Colonic mucosa (tissue), 4 donors: ENCODE results near the gene CDKN1A. TPM values are rescaled to one million over a fixed set of nuclear protein-coding genes. Genes with fewer than 3 reads are reported as not detected.
A peak's percentile ranks its signal among the peaks of the same experiment; 100 is the strongest.

Experiments used
- DNase-seq: peaks from one replicate; pipeline ENCODE4 v3.0.0-alpha.2; 2020
- H3K27ac ChIP-seq: fragments of 200-600 bp; one replicate; pipeline ENCODE4 v1.8.0; 2021
- H3K27me3 ChIP-seq: fragments of 200-600 bp; one replicate; pipeline ENCODE4 v1.8.0; 2021
- H3K36me3 ChIP-seq: fragments of 200-600 bp; one replicate; pipeline ENCODE4 v1.8.0; 2021
- H3K4me1 ChIP-seq: fragments of 200-600 bp; one replicate; pipeline ENCODE4 v1.8.0; 2021; ENCODE audit warnings: mild to moderate bottlenecking
- H3K4me3 ChIP-seq: fragments of 200-600 bp; one replicate; pipeline ENCODE4 v1.8.0; 2021
- H3K9ac ChIP-seq, 2 donors: one replicate each; pipeline ENCODE4 v1.7.0; 2013; ENCODE audit warnings: control low read depth in 2 of 2, low read depth in 2 of 2, low read length in 2 of 2
- H3K9me3 ChIP-seq: fragments of 200-600 bp; one replicate; pipeline ENCODE4 v1.8.0; 2021
- intact Hi-C: fragments of 100-400 bp; cut with DNase I; formaldehyde crosslinking; loops from one replicate; pipeline ENCODE4 v1.14.1; 2022
- total RNA-seq, 2 donors: library from RNA; stranded (reverse); fragmentation: NEBNext Ultra II Directional in 1 of 2; extraction: Animal tissue kit (Norgen Biotek cat#: 25700) in 1 of 2; gene quantifications; one replicate each; pipeline ENCODE4 v1.2.1, GENCODE V29; 2021
- TF ChIP-seq, protein P1 (sequence below): fragments of 200-600 bp; IDR thresholded peaks from one replicate; pipeline ENCODE4 v1.8.0; 2022; ENCODE audit warnings: antibody characterized with exemption, mild to moderate bottlenecking
- donor health status: healthy.
- donor health status: DM: no; HTN: no; CAD: no.
- donor health status: DM: no; HTN: no; CAD: no.

Gene CDKN1A
- total RNA-seq, 2 donors from 2014 or later, result 157 to 286 TPM

DNA sequence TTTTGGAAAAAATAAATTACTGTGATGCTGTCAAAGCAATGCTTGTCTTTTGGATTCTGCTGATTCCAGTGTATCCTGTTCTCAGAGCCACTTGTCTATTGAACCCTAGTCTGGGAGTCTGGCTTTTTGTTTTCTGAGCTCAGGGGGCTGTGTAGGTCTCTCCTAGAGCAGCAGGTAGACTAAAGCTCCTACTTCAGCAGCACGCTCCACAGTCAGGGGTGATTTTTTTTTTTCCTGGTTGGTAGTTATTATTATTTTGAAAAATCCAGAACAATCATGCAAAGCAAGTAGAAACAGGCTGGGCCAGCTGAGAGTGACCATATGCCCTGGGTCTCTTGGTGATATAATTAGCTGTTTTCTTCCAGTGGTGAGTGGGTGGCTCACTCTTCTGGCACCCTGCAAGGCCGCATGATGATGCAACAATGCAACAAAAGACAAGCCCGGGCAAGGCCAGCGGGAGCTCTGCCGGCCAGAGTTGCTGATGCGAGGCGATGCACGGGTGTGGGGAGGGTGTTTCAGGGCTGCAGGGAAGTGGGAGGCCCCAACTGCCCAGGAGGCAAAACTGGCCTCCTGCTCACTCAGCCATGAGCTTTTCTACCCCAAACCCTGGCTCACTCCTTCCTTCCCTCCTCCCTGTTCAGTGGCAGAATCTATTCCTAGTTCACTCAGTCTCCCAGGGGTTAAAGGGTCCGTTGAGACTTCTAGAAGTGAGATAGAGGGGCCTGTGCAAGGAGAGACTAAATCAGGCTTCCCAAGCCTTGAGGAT is 11.5 kb upstream of the CDKN1A start:
- Histone ChIP-seq H3K9ac (peak overlapping the region in 1 of 2 donors; percentile 55), H3K36me3 (no peaks in the 10 kb centered on the region), H3K4me3 (no peak overlapping the region), H3K27me3 (no peaks in the 10 kb centered on the region), H3K4me1 (no peaks in the 10 kb centered on the region), H3K9me3 (no peaks in the 10 kb centered on the region), H3K27ac (no peak overlapping the region)
- TF ChIP-seq, protein P1, sequence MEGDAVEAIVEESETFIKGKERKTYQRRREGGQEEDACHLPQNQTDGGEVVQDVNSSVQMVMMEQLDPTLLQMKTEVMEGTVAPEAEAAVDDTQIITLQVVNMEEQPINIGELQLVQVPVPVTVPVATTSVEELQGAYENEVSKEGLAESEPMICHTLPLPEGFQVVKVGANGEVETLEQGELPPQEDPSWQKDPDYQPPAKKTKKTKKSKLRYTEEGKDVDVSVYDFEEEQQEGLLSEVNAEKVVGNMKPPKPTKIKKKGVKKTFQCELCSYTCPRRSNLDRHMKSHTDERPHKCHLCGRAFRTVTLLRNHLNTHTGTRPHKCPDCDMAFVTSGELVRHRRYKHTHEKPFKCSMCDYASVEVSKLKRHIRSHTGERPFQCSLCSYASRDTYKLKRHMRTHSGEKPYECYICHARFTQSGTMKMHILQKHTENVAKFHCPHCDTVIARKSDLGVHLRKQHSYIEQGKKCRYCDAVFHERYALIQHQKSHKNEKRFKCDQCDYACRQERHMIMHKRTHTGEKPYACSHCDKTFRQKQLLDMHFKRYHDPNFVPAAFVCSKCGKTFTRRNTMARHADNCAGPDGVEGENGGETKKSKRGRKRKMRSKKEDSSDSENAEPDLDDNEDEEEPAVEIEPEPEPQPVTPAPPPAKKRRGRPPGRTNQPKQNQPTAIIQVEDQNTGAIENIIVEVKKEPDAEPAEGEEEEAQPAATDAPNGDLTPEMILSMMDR, result no peak
- DNase-seq, result peak; percentile 63
- intact Hi-C loops, result no loop called here

DNA sequence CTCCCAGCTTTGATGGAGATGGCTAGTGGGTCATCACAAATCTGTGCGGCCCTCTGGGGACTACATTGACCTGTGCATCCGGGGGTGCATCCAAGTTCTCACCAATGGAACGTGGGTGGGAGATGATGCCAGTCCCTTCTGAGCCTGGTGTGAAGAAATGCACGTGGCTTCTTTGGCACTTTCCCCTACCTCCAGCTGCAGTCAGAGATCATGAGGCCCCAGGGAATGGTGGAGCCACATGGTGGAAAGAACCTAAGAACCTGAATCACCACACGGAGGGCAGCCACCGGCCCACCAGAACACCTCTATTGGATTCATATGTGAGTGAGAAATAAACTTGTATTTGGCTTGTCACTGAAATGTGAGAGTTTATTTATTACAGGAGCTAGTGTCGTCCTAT is 9.9 kb upstream of the CDKN1A start:
- TF ChIP-seq, protein P1, result no peak
- Histone ChIP-seq H3K27ac (no peak overlapping the region), H3K4me1 (no peaks in the 10 kb centered on the region), H3K4me3 (no peak overlapping the region), H3K36me3 (no peaks in the 10 kb centered on the region), H3K9ac (no peak overlapping the region), H3K27me3 (no peaks in the 10 kb centered on the region), H3K9me3 (no peaks in the 10 kb centered on the region)
- intact Hi-C loops, result no loop called here
- DNase-seq, result no peak

DNA sequence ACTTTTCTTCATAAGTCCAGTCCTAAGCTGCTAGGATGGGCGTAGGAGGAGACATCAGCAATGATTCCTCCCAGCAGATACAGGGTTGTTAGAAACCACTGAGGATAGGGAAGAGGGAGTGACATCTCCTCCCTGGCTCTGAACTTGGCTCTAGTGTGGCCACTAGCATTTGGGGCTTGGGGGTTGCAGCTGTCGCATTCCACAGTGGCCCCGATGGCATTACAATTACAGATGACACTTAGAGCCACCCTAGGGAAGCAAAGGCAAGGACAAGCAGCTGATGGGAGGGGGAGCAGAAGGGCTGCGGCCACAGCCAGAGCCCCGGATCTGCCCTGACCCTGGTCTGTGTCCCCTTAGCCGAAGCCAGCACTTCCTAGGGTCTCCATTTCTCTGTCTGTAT is 9.5 kb upstream of the CDKN1A start:
- H3K36me3 ChIP-seq, result no peaks in the 10 kb centered on the region
- H3K27me3 ChIP-seq, result no peaks in the 10 kb centered on the region
- no peak overlapping the region for H3K27ac ChIP-seq
- intact Hi-C loops, result no loop called here
- TF ChIP-seq, protein P1, result no peak
- no peaks in the 10 kb centered on the region for H3K9me3 ChIP-seq
- DNase-seq, result no peak
- no peak overlapping the region for H3K9ac ChIP-seq
- H3K4me3 ChIP-seq, result no peak overlapping the region
- no peaks in the 10 kb centered on the region for H3K4me1 ChIP-seq

DNA sequence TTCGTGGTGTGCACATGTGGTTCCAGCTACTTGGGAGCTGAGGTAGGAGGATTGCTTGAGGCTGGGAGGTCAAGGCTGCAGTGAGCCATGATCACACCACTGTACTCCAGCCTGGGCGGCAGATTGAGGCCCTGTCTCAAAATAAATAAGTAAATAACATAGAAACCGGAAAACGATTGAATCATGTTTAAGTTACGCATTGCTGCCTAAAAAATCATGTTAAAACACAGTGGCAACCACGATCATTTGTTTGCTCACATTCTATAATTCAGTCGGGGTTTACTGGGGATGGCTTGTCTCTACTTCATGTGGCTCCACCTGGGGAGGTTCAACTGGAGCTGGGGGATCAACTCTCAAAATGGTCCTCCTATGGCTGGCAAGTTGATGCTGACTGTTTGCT is 8.2 kb upstream of the CDKN1A start:
- intact Hi-C loops, result no loop called here
- Histone ChIP-seq H3K27me3 (no peaks in the 10 kb centered on the region), H3K9ac (no peak overlapping the region), H3K36me3 (no peaks in the 10 kb centered on the region), H3K4me3 (no peak overlapping the region), H3K27ac (no peak overlapping the region), H3K9me3 (no peaks in the 10 kb centered on the region), H3K4me1 (no peaks in the 10 kb centered on the region)
- DNase-seq, result no peak
- TF ChIP-seq, protein P1, result no peak

DNA sequence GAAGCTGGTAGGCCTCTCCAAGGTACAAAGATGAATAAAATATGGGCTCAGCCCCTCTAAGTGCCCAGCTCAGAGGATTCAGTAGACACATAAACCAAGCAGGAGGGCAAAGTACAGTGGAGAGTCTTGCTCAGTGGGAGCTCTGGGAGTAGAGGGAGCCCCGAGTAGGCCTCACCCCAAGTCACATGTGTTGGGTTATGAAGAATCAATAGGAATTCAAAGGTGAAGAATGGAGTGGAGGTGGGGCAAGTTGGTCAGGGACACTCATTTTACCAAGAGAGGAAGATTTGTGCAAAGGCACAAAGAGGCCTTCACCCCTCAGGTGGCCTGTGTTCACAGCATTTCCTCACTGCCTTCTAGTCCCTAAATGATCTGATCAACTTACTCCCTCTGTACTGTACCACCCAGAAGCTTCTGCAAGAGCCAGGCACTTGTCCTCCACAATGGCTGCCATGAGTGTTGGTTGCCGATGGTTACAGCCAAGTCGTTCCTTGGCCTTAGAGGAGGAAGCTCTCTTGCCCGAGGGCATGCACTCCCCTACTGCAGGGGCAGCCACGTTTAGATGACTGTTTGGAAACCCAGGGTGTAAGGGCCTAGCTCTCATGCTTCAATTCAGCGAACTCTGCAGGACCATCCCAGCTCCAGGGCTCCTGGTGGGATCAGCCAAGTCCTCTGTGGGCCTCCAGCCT is 6.7 kb upstream of the CDKN1A start:
- H3K4me3 ChIP-seq, result no peak overlapping the region
- no peaks in the 10 kb centered on the region for H3K27me3 ChIP-seq
- H3K9me3 ChIP-seq, result no peaks in the 10 kb centered on the region
- intact Hi-C loops, result no loop called here
- TF ChIP-seq, protein P1, result no peak
- H3K27ac ChIP-seq, result no peak overlapping the region
- no peak overlapping the region for H3K9ac ChIP-seq
- H3K4me1 ChIP-seq, result no peaks in the 10 kb centered on the region
- H3K36me3 ChIP-seq, result no peaks in the 10 kb centered on the region
- no peak for DNase-seq
